ENCODE measurements around the gene UGT3A2.

GRCh38 chr5:35987776-35988175 is 78.9 kb downstream of the UGT3A2 start:
- TF ChIP-seq POLR2A (IDR thresholded peaks at IDR 0.05; ENCODE audit: low read length) = no peak
- no peak for TF ChIP-seq GATA1 (IDR thresholded peaks at IDR 0.05; ENCODE audit: low read depth, low read length)
